Fibroblast of gingiva (primary cell): ENCODE measurements around the gene INPP4B.

ENCODE experiments used
- DNase-seq: peaks from one replicate; pipeline ENCODE4 v3.0.0-alpha.2; 2011; ENCODE audit warnings: low read depth

The INPP4B gene

DNA sequence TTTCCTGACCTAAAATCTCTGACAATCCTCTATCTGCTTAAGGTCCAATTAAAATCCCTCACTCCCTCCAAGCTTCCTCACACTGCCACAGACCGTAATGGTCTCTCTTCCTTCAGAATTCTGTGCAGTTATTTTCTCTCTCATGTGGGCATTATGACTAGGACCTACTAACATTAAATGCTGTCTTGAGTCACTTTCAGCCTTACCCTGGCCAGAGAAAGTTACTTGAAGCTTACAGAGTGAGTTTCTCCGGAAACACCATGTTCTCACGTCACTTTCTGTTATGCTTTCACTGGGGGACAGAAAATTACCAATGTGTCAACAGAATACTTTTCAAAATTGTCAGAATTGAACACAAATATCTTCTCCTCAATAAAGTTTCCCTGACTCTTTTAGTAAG is 271.8 kb downstream of the INPP4B start:
- no peak for DNase-seq

DNA sequence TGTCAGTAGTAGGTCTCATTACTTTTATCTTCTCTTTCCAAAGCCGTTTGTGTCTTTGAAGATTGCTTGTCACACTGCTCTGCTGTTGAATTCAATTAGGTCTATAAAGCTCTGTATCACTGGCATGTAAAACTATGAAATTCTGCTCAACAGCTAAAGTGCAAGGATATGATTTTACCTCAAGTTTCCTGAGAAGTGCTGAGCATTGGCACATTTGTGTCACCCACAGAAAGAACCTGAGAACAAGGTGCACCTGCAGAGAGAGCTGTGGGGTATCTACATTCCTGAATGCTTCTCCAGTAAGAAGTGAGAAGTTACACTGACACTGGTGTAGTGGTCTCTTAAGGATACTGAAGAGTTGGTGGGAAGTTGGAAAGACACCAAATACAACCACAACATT is 274.0 kb downstream of the INPP4B start:
- DNase-seq: no peak

DNA sequence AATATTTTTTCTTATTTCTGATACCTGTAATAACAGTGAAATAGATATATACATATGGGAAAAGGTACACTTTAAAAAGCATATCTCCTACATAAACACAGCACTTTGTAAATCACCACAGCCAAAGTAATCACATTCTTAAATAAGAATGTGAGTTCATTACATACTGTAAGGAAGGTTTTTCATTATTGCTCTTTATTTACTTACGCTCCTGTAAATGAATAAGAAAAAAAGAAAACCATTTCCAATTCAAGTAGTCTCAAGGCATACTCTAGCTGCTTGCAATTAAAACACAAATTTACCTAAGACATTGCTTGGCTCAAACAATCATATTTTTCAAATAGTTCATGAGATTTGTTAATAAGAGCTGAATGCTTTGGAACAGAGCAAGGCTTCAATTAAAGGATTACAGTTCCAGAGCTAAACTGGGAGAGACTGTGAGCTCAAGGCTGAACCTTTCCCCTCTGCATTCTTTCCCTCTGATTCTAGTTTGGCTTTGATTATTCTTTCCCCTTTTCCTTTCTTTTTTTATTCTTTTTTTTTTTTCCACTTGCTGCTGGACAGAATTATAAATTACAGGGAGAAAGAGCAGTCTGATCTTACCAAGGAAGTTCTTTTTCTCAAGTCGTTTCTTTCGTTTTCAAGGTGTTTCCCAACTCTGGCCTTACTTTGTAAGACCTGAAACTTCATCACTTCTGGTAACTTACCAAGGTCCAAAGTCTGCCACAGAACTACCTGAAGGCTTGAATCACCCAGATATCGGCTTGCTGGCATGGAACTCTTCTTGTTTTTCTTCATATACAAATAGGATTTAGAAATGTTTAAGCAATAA is 278.3 kb downstream of the INPP4B start:
- peak; percentile 47 for DNase-seq

DNA sequence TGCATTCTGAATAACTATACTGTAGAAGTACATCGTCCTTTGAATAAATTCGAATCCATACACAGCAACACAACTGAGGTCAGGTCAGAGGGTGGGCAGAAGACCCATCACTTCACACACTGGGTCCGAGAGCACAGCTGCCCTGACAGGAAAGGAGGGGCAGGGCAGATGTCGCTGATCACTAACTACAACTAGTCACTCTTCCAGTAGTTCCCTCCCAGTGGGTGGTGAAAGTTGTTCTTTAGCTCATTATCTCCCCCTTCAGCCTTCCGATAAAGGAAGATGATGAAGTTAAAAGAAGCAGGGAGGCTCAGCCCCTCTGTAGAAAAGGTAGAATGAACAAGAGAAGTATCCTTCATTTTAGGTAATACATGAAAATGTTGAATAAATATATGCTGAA is 278.9 kb downstream of the INPP4B start:
- DNase-seq: no peak

DNA sequence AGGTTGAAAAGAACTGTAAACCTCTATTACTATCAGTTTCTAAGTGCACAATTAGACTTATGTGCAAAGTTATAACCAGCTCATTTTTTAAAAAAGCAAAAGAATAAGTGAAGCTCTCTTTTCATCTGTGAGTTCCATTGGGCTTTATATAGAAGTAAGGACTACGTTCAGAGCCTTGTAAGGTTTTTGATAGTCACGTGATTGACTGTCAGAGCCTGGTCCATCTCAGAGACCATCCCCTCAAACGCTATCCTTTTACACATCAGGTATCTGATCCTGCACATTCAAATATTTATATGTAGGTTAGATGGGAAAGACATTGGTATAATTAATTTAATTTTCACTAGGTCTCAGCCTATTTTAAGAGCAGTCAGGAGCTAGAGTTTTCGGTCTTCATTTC is 279.3 kb downstream of the INPP4B start:
- no peak for DNase-seq

DNA sequence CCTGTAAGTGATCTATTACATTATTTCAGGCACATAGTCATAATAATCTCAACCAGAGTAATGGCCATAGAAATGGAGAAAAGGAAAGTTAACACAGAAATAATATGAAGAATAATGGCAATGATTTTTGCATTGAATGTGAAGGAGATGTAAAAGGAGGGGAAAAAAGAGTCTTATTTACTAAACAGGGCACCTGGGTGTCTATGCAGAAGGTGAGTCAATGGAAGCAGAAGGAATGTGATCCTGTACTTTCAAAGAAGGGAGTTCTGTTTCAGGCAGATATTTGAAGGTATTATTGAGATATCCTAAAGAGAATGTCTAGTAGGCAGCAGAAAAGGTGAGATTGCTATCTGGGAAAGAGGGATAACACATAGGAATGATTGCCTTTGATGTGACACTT is 279.9 kb downstream of the INPP4B start:
- DNase-seq: no peak

DNA sequence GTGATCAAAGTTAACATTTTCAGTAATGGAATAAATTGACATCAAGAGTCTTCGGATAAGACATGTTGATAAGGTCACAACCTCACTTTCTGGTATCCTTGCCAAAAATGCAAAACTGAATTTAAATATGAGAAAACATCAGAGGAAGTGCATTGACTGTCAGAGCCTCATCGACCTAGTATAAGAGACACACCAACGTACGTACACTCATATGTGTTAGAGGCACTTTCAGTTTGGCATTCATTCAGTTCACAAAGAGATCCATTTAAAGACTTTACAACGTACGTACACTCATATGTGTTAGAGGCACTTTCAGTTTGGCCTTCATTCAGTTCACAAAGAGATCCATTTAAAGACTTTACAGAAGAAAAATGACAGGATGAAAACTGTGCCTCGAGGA is 280.3 kb downstream of the INPP4B start:
- DNase-seq: no peak

DNA sequence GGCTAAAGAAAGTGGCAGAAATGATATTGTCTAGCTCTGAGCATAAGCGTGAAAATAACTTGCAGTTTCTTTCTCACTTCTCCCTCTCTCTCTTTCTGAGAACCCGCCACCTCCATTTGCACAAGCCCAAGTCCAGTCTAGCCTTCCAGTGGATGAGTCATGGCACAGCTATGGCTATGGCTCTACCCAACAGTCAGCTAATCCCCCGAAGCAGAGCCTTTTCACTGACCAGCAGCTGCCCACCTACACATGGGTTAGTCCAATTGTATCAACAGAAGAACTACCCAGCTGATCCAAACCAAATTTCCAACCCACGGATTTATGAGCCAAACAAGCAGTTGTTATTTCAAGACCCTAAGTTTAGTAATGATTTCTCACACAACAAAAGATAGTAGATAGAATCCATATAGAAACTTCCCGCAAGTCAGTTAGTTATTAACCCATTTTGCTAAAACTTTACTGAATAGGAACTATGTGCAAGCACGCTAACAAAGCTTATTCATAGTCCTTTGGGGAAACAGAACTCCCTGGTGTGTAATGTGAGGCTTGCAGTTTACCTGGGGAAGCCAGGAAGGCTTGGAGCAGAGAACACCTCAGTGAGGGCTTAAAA is 282.3 kb downstream of the INPP4B start:
- no peak for DNase-seq

DNA sequence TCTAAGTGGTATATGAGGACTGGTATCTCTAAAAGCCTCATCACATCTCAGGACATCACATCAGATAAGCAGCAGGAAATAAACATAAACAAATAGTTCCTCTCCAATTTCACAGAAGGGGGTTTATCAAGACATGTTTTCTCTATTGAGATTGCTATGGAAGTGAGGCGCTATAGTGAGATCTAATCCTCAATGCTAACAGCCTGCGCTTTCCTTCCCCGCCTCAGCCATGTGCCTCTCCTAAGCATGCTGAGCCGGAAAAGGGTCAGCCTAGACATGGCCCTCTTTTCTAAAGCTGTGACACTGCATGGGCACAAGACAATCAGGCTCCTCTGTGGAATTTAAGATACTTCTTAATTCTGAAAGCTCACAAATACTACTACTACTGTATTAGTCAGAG is 286.1 kb downstream of the INPP4B start:
- no peak for DNase-seq

DNA sequence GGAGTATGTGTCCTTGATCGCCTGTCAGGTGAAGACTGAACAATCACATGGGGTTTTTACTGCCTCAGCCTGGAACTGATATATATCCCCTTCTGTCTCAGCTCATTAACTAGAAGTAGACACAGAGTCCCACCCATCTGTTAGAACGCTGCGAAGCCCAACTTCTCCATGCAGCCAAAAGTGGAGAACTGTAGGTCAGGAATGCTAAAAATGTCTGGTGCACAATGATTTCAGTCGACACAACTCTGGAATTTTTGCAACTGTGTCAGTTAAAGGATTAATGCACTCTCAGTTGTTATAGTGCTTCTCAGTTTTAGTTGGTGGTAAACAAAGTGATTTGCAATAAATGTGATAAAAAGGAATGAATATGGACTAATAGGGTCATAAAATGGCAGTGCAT is 287.2 kb downstream of the INPP4B start:
- DNase-seq: peak; percentile 5

DNA sequence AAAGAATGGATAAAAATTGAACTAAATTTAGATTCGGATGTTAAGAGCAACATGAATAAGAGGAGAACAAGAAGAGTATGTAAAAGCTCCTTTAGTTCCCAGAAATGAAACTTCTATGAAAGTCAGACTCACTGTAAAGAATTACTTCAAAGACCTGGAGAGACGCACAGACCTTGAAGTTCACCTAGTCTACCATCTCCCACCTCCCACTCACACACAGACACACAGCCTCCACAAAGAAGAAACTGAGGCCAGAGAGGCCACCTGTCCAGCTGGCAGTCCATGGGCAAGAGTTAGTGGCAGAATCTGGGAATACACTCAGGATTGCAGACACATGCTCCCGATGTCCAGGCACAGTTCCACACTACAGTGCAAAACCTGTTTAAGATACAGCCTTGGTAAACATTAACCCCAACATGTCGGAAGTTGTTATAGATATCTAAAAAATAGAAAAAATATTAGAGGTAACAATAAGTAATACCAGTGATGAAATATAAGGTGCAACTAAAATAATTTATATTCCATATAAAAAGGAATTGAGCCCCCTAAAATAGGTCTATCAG is 288.8 kb downstream of the INPP4B start:
- no peak for DNase-seq

DNA sequence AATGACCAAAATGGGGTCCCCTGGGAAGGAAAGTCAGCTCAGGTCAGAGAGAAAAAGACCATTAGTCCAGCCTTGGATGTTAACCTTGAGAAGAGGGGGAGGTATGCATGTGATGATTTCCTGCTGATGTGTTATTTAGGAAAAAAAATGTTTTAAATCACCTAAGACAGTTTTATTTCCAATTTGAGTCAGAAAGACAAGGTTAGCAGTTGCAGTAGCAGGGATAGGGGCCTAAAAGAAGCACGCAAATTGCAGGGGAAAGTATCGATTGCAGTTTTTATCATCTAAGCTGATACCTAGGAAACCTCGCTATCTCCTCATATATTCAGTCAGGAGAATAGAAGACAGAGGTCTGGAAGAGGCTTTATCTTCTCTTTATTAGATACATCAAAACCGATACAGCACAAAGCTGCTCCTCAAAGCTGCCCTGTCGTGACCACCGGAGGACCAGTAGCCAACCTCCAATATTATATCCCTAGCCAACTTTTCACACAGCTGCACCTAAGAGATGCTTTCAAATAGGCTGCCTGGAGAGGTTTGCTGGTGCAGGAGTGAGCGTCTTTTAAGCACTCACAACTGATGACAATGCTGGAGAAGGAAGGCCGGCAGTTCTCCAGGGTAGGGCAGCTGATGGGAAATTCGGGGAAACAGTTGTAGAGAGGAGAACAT is 289.4 kb downstream of the INPP4B start:
- no peak for DNase-seq

DNA sequence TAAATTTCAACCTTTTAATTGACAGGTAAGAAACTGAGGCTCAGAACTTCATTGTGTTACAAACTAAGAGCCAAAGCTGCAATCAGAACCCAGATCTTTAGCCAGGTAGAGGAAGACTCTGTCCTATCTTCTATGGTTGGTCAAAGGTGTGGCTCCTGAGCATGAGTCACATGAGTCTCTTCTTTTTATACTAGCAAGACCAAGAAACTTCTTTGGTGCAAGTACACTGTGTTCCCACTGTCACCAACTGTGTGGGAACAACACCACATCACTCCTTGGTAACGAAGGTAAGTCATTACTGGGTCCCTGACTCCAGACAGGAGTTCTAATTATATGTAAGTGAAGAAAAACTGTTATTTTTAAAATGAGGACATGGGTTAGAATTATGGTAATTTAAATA is 290.1 kb downstream of the INPP4B start:
- no peak for DNase-seq

DNA sequence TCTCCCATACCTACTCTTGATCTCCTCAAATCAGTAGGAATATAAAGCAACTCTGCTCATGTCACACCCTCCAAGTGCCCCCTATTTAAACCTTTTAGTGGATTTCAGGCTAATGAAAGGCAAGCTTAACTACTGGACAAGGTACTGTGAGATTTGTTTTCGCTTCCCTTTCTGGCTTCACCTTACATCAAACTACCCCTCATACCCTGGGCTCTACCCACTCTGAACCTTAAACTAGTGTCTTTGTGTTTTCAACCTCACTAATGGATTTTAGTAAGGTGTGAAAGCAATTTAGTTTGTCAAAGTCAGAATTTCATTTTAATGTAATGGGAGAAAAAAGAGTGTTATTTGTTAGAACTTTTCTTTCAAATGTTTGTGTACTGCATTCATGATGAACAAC is 291.7 kb downstream of the INPP4B start:
- no peak for DNase-seq

DNA sequence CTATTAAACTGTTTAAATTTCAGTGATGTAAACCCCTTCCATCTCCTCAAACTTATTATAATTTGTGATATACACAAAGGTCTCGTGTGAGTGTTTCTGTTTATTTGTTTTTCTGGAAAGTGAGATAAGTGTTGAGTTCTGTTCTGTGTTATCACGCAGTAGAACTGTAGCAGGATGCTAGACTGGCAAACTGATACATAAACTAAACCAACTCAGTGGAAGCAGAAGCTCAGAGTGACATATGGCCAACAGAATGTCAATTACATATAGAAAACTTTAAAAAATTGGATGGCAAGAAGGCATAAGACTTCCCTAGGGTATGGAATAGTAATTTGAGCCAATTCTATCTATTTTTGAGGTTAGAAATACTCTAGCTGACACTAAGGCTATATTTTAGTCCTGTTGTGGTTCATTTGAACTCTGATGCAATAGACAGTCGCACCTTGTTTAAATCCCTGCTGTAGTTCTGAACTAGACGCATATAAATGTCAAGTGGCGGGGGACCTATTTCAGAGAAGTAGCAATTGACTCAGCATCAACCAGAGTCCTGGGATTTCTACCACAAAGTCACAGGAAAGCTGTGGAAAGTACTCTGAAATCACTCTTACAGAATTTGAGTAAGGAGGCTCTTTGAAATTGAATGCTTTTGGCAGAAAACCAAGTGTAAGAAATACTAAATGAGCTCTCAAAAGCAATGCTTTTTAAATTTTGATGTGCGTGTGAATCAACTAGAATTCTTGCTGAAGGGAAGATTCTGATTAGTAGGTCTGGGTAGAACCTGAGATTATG is 294.4 kb downstream of the INPP4B start:
- DNase-seq: no peak

DNA sequence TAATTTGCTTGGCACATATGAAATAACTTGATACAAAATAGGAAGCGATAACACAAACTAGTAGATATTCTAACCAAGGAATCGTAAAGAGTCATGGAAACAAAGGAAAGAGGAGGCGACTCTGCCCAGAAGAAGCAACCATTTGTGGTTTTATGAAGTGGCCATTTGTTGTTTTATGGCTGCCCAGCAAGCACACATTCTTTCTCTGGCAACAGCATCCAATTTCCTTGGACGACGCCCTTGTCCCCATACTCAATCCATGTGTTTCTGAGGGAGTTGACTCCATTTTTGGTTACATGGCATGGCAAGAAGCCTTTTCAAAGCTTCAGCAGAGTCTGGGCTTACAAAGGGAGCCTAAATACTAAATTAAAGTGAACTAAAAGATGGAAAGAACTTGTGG is 295.1 kb downstream of the INPP4B start:
- no peak for DNase-seq

DNA sequence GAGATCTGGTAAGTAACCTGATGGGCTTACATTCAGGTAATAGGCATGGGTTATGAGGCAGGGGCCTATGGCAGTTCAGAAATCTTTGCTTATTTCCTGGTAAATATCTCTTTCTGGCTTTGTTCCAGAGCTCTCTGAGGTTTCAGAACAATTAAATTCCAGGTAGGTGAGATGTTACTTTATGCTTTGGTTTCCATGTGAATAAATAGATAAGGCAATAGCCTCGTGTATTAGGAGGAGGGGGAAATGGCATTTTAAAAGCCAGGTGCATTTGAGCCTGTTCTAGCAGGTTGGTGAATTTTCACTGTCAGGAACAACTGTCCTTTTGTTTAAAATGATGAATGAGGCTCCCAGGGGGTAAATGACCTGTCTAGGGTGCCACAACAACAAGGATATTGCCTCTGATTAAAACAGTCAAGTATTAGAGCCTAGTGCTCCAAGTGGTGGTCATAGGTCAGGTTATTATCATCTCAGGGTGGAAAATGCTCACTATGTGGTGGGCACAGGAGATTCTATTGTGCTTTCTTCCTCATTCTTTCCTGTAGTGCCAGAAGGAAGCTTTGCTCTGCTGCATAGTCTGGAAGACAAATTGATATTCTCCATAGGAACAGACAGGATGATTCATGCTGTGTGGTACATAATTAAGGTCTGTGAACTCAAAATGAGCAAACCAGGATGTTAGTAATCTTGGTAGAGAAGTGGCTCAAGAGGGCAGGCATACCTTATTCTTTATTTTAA is 296.2 kb downstream of the INPP4B start:
- DNase-seq: peak; percentile 33

DNA sequence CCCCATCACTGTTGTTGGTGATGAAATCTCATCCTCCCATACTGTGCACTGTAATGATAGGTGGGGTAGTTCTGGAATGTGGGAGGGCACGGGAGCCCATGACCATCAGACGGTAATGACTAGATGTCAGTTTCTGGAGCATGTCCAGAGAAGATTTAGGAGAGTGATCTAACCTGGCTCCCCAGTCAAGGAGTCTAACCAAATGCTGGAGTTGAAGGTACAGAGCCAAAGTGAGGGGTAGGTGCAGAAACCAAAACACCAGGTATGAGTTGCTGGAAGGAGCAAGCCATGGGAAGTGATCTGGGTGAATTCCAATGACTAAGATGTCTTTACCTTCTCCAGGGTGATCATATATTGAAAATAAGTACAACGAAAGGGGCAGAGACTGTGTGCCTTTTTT is 296.9 kb downstream of the INPP4B start:
- DNase-seq: no peak

DNA sequence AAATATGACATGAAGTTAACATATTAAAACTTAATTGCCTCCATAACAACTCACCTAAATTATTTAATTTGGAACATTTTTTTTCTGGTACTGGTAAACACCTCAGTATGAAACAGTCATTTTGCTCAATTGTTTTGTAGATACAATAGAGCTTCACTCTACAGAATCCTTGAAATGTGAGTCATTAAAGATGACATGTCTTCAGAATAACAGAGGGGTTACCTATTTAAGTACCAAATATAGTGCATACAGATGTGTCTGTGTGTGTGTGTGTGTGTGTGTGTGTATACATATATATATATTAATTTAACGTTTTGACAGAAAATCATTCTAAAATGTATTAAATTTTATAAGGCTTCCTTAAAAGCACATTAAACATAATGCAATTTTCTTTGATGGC is 297.6 kb downstream of the INPP4B start:
- no peak for DNase-seq

DNA sequence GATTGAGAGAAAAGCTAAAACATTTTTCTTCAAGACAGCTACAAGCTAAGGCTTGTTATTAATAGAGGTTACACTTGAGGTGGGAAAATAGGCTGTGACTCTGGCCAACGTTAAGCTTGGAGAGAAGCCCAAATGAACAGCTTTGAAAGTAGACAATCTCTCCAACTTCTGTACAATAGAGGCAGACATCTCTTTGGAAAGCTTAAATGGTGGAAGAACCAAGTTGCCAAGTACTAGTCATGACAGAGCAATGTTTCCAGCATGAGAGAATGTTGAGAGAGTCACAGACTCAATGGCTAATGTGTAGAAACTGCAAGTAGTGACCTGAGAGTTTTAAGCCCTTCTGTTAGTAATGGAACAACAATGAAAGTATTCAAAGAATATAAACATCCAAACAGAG is 298.1 kb downstream of the INPP4B start:
- DNase-seq: peak; percentile 6

DNA sequence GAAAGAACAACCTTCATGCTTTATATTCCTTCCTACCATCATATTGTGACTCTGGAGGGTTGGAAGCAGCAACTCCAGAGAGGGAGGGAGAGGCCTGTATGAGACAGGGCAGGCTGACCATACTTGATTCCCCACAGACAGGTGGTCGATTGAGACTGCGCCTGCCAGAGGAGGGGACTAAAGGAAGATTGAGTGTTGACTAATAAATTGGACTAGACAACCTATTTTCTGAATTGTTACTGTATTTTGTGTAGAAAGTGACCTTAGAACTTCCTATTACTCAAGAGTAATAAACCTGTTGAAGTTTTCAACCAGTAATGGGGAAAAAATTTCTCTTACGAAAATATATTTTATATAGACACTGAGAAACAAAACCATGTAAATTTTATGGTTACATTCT is 301.5 kb downstream of the INPP4B start:
- DNase-seq: no peak

DNA sequence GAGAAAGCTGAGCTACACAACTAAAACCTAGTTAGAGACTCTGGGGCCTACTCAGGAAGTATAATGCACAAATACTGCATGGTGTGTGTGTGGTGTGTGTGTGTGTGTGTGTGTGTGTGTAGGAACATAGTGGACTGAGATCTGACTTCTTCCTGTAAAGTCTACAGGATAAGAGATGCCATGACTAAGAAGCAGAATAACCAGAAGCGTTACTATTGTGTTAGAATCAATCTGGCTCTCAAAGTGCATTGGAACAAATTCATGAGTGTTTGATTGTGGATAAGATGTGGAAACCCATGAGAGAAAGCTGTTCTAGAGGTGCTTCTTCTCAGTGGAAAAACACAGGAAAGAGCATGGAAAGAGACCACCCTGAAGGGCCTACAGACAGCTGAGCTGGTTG is 302.1 kb downstream of the INPP4B start:
- DNase-seq: no peak
